NCI-H146 treated with DMSO at 0.1 percent for 48 hours (cell line): Measurements from ENCODE around the gene CCDC66.
"Not testable (repeated sequence)": the region's sequence is repeated elsewhere in the genome, so short reads cannot be mapped to it uniquely, and the experiment has no call there.

ENCODE experiments used
- DNase-seq: peaks from one replicate; lab custom pipeline; 2025; ENCODE audit not compliant: unreplicated experiment; lab: John Stamatoyannopoulos, UW

Gene CCDC66

DNA sequence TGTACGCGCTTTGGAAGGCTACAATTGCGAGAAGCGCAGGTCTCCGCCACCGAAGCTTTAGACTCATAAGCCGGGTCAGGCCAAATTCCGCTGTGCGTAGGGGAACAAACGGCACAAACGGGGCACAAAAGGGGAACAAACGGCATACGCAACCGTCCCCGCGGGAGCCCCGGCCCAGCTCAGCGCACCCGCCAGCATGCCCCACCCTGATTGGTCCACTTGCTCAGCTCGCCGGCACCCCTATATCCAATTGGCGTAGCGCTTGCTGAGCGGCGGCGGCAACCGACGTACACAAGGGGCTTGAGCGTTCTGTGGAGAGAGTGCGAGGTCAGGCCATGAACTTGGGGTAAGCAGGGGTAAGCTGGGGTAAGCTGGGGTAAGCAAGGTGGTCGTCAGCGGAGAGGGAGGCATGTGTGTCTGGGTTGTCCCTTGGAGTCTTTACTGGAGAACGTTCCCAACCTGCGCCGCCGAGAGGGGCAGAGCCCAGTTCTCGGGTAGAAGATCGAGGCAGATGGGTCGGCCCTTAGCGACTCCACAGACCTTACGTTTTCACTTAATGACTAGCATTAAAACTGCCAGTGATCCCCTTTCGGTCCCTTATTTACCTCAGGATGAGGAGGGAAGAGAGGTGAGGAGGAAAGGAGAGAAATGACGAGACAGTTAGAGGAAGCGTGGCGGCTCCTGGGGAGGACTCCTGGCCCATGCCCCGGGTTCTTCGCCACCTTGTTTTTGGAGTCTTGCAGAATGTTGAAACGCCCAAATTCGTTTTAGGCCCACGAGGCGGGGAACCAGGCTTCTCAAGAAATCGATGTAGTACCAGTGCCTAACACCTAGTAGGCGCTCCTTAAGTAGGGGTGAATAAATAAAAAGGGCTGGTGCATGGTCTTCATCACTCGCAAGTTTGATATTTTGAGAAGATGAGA lies at the start of gene CCDC66:
CCDC66 (plus strand) TSS at position 268 of the 923 bp plus-strand sequence; CDS start at position 336, 68 bp downstream.
- peak; percentile 77 for DNase-seq

DNA sequence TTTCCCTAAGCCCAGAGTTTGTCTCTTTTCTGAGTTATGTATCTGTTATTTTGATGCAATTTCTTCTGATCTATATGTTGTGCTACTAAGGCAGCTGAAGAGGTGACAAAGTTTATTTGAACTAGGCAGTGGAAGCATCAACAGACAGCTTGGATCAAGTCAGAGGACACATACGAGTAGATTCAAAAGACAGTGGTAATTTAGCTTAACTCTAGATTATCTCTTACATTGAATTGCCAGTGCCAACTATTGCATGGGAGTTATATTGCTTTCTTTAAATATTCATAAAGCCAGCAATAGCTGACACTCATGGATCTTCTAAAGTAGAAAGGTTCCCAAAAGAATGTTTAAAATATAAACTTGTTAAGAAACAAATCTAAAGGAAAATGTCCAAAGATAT lies 37.3 kb upstream of the CCDC66 start:
- no peak for DNase-seq

DNA sequence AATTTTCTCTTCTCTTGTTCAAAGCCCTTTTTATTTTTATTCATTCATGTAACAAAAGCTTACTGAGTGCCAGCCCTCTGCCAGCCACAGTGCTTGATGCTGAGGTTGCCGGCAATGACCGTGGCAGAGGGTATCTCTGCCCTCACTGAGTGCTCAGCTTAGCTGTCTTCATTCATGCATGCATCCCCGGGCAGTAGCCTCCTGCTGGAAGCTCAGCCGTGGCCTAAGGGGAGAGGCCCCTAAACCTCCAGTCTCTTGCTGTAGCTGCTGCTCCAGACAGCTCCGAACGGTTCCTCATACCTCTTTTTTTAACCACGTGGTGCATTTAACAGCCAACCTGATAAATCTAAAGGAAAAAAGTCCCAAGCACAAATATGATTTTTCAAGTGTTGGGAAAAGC lies 34.6 kb upstream of the CCDC66 start:
- DNase-seq = no peak

DNA sequence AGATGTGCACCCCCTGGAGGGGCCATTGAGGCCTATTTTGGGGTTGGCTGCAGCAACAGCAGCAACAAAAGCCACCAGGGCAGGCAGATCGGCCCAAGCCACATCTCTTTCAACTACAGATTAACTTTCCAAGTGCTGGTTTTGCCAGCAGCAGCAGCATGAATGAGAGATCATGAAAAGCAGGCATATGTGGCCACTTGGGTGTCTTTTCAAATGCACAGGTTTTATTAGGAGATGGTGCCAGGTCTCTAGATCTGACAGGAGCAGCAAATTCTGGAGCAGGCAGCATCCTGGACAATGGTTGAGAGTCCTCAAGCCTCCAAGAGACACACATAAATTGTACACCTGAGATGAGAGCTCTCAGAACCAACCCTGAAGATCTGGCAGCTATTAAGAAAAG lies 31.7 kb upstream of the CCDC66 start:
- DNase-seq = no peak

DNA sequence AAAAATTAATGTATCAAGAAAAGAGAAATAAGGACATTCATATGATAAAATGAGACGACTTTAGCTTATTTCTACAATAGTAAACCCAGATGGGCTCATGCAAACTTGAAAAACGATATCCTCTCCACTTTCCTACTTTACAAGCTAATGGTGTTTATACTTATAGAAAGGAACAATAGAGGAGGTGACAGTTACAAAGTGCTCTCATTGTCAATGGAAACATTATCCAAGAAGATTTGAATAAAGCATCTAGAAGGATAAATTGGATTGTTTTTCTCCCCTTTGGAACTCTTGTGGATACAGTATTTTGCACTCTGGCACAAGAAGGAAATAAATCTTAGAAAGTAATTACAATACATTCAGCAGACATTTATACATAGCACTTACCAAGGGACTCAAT lies 20.2 kb upstream of the CCDC66 start:
- DNase-seq = peak; percentile 6

DNA sequence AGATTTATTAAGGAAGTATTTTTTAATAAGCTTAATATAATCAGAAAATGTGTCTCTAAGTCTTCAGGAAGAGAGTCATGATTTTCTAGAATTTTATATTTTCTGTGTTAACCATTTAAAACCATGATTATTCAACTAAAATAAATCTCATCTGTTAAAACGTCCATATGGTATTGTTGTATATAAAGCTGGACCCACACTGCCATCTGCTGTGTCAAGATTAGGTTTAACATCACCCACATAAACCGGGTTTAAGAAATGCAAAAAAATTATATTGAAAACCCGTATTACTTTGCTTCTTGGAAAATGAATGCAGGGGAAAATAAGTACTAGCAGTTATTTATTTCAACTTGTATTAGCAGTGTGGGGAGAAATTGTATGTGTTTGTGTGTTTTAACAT lies 9.5 kb upstream of the CCDC66 start:
- no peak for DNase-seq

DNA sequence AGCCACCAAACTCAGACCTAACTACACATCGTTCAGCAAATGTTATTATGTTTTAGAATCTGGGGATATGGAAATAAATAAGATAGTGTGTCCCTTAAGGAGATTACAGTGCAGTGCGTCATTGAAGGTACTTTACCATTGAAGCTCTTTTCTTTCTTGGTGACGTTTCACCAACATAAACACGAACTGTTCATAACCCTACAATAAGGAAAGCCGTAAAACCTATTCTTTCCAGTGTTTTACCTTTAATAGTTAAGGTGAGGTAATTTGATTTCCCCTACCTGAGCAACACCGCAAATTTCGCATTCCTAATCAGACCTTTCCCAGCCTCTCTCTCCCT lies 826 bp downstream of the CCDC66 start:
- peak; percentile 12 for DNase-seq

DNA sequence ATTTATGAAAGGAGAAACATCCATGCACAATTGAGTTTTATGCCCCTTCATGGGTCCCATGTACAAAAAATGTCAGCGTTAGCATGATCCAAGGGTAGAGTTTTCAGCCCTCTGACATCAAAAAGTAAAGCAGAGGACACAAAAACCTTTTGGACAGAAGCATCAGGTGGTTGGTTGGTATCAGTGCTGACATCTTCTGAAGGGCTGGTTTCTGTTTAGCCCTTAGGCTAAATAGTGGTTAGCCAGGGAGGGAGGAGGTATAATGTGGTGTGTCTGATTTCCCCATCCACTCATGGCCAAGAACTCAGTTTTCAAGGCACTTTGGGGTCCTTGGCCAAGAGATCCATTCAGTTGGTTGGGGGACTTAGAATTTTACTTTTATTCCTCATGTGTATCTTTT lies 16.5 kb downstream of the CCDC66 start:
- DNase-seq = no peak

DNA sequence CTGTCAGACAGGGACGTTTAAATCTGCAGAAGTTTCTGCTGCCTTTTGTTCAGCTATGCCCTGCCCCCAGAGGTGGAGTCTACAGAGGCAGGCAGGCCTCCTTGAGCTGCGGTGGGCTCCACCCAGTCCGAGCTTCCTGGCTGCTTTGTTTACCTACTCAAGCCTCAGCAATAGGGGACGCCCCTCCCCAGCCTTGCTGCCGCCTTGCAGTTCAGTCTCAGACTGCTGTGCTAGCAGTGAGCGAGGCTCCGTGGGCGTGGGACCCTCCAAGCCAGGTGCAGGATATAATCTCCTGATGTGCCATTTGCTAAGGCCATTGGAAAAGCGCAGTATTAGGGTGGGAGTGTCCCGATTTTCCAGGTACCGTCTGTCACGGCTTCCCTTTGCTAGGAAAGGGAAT lies 25.0 kb downstream of the CCDC66 start:
- DNase-seq = not testable (repeated sequence)

DNA sequence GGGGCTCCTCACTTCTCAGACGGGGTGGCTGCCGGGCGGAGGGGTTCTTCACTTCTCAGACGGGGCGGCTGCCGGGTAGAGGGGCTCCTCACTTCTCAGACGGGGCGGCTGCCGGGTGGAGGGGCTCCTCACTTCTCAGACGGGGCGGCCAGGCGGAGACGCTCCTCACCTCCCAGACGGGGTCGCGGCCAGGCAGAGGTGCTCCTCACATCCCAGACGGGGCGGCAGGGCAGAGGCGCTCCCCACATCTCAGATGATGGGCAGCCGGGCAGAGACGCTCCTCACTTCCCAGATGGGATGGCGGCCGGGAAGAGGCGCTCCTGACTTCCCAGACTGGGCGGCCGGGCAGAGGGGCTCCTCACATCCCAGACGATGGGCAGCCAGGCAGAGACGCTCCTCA lies 27.3 kb downstream of the CCDC66 start:
- DNase-seq = not testable (repeated sequence)

DNA sequence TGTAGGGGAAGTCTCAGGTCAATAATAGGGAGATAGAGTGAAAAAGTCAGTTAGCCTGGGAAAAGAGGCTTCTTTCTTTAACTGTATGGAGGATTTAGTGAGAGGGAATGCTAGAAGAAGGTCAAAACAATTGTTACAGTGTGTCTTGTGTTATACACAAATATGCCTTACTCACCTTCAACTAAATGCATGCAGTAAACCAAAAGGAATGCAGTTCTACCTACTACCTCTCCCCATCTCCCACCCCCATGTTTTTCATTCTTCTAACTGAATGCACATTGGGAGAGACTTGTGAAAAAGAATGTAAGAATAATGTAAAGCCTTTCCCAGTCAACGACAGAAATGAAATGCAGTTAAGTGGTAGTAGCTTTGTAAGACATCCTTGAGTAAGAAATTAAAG lies 33.8 kb downstream of the CCDC66 start:
- no peak for DNase-seq

DNA sequence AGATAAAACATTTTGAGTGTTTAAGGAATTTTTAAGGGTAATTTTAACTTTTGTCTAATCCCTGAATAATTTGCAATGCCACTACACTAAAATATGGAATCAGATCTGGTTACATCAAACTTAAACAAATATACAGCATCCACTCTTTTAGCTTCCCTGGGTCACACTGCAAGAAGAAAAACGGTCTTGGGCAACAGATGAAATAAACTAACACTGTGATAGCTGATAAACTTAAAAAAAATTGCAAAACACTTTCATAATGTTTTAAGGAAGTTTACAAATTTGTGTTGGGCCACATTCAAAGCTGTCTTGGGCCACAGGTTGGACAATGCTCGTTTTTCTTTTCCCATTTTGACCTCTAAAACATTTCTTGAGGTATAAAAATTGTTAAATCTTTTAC lies 34.3 kb downstream of the CCDC66 start:
- no peak for DNase-seq

DNA sequence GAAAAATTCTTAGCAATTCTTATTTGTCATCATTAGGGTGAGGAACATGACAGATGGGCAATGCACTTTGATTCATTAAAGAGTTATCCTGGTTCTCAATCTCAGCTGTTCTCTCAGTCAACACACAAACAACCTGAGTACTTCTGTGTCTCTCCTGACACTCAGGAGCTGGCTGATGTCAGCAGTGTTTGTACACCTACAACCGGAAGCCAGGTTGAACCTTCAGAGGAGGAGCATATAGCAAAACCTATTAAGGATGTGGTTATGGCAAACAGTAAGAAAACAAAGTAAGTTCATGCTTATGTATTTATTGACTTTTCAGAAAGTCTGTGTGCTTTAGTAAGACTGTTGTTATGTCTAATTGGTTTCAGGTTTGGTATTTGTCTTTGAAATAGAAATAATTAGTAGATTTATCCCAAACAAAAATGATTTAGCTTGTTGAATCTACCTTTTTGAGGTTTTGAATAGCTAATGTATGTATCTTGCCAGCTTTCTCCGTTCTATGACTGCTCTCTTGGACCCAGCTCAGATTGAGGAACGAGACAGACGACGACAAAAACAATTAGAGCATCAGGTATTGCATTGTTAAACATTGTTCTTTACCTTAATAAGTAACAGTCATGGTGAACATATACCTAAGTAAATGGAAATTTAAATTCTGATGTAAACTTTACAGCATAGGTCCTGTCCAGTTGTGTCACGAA lies 36.6 kb downstream of the CCDC66 start:
- no peak for DNase-seq

DNA sequence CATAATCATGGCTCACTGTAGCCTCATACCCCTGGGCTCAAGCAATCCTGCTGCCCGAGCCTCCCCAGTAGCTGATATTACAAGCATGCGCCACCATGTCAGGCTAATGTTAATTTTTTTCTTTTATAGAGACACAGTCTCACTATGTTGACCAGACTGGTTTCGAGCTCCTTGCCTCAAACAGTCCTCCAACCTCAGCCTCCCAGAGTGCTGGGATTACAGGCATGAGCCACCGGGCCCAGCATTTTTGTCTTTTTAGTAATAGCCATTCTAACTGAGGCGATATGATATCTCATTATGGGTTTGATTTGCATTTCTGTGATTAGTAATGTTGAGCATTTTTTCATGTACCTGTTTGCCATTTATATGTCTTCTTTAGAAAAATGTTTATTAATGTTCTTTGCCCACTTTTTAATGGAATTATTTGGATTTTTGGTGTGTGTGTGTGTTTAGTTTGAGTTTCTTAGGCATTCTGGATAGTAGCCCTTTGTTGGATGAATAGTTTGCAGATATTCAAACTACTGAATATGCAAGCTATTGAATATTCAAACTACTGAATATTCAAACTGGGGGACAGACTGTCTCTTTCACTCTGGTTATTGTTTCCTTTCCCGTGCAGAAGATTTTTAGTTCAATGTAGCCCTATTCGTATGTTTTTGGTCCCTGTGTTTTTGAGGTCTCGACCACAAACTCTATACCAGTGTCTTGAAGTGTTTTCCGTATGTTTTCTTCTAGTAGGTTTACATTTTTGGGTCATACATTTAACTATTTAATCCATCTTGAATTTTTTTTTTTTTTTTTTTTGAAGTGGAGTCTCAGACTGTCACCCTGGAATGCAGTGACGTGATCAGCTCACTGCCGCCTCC lies 39.2 kb downstream of the CCDC66 start:
- DNase-seq = no peak

DNA sequence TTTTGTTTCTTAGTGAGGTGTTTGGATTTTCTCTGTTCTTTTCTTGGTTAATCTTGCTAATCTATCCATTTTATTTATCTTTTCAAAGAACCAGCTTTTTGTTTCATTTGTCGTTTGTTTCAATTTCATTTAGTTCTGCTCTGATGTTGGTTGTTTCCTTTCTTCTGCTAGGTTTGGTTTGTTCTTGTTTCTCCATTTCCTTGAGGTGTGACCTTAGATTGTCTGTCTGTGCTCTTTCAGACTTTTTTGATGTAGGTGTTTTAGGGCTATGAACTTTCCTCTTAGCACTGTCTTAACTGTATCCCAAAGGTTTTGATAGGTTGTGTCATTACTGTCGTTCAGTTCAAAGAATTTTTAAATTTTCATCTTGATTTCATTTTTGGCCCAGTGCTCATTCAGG lies 51.5 kb downstream of the CCDC66 start:
- DNase-seq = not testable (repeated sequence)

DNA sequence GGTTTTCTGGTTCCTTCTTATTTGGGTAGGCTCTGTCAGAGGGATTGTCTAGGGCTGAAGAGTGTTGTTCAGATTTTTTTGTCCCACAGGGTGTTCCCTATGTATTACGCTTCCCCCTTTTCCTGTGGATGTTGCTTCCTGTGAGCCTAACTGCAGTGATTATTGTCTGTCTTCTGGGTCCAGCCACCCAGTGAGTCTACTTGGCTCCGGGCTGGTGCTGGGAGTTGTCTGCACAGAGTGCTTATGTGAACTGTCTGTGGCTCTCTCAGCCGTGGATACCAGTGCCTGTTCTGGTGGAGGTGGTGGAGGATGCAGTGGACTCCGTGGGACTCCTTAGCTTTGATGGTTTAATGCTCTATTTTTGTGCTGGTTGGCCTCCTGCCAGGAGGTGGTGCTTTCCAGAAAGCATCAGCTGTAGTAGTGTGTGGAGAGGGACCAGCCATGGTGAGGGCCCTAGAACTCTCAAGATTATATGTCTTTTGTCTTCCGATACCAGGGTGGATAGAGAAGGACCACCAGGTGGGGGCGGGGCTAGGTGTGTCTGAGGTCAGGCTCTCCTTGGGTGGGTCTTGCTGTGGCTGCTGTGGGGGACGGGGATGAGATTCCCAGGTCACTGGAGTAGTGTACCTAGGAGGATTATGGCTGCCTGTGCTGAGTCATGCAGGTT lies 53.8 kb downstream of the CCDC66 start:
- DNase-seq = no peak

DNA sequence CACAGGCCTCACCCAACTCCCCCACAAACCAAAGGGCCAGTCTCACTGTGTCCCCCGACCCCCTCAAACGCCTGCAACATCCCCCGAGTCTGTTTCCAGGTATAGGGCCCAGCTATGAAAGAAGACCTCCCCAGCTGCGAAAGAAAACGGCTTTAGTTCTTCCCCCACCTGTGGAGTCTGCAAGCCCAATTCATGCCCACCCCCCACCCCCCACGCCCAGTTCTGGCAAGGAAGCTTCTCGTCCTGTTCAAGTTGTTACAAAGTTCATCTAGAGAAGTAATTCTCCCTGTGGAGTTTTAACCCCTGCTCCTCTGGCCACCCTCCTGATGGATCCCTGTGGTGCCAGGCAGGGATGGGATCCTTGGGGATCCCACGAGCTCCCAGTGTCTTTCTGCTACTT lies 54.4 kb downstream of the CCDC66 start:
- no peak for DNase-seq

DNA sequence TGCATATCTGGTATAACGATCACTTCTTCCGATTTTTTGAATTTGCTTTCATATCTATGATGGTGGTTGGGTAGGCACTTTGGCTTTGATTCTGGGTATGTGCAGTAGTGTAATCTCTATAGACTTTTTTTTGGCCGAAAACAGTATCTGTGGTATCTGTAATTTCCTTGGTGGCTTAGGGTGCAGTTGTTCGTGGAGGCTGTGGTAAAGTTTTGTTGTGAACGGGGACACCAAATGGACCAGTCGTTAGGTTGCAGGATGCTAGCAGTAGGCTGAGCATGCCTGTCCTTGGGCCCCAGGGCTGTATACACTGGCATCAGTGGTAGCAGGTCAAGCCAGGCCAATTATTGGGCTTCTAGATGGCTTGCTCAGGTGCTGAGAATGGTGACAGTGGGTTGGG lies 55.2 kb downstream of the CCDC66 start:
- DNase-seq = no peak

DNA sequence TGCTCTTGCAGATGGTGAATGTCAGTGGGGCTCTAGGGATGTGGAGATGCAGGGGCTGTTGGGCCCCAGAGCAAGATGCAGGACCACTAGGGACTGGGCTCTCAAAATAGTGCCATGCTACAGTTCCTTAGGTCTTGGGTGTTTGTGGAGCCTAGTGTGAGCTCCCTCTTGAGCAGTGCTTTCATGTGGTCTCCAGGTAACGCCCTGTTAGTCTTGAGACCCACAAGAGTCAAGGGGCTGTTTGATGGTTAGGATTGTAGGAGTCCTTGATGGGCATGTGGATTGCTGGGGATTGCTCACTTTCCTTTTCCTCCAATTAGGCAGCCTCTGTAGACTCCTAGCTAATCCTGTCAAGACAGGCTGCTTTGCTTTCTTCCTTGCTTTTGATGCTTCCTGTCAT lies 56.0 kb downstream of the CCDC66 start:
- no peak for DNase-seq

DNA sequence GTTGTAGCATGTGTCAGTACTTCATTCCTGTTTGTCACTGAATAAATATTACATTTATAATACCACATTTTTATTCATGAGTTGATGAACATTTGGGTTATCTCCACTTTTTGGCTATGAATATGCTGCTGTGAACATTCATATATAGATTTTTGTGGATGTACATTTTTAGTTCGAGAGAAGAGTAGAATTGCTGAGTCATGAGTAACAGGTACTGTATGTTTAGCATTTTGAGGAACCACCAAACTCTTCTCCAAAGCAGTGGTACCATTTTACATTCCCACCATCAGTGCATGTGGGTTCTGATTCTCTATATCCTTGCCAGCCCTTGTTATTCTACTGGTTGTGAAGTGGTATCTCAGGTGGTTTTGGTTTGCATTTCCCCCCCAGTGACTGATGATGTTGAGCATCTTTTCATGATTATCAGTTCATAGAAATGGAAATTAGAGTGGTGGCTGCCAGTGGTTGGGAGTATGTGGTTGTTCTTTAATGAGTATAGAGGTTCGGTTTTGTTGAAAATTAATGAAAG lies 59.6 kb downstream of the CCDC66 start:
- DNase-seq = no peak

DNA sequence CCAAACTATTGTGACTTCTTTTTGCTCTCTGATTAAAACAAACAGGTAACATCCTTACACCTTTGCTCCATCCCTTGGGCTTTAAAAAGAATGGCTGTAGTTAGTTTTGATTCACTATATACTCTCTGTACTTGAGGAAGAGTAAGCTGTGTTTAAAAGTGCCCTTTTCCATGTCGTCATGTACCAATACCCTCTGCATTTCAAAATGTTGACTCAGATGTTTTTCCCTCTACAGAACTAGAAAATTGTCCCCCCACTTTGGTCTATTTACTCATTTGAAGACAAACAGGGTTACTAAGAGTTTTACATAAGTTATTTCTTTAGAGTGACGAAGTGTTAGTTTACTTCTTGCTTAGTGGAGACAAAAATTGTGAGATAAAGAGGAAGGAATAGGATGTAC lies 63.4 kb downstream of the CCDC66 start:
- no peak for DNase-seq
